Esophagus (tissue), 2 donors: ENCODE results near the gene HCFC1R1. TPM values are rescaled to one million over a fixed set of nuclear protein-coding genes. Genes with fewer than 3 reads are reported as not detected.

ENCODE experiments used
- H3K27ac ChIP-seq, 2 donors: one replicate each; pipeline ENCODE4 v1.5.1; 2013; ENCODE audit warnings: low read depth in 2 of 2, mild to moderate bottlenecking in 2 of 2, inconsistent platforms in 1 of 2, low read length in 1 of 2, moderate library complexity in 1 of 2
- H3K27me3 ChIP-seq, 2 donors: one replicate each; pipeline ENCODE4 v1.6.1; 2013; ENCODE audit warnings: low read length in 2 of 2, control low read depth in 1 of 2, mild to moderate bottlenecking in 1 of 2; ENCODE audit not compliant: insufficient read depth in 2 of 2, control insufficient read depth in 1 of 2
- H3K36me3 ChIP-seq, 2 donors: one replicate each; pipeline ENCODE4 v1.6.1; 2013; ENCODE audit warnings: low read length in 1 of 2; ENCODE audit not compliant: control insufficient read depth in 2 of 2, insufficient read depth in 2 of 2
- H3K4me1 ChIP-seq, 2 donors: one replicate each; pipeline ENCODE4 v1.6.1; 2013; ENCODE audit warnings: low read length in 1 of 2; ENCODE audit not compliant: control insufficient read depth in 2 of 2, insufficient read depth in 2 of 2
- H3K4me3 ChIP-seq, 2 donors: one replicate each; pipeline ENCODE4 v1.5.1; 2013; ENCODE audit warnings: low read length in 2 of 2, mild to moderate bottlenecking in 2 of 2, low read depth in 1 of 2, moderate library complexity in 1 of 2
- H3K9me3 ChIP-seq, 2 donors: one replicate each; pipeline ENCODE4 v1.6.1; 2013; ENCODE audit warnings: mild to moderate bottlenecking in 2 of 2, low read depth in 1 of 2, low read length in 1 of 2, moderate library complexity in 1 of 2; ENCODE audit not compliant: control insufficient read depth in 2 of 2, insufficient read depth in 1 of 2
- WGBS, 2 donors: extraction: QIAGEN DNeasy Blood & Tissue Kit; methylation state at CpG; one replicate each; pipeline ENCODE4 v1.1.7; 2013; 5-methylcytosine and 5-hydroxymethylcytosine counted together
- polyA plus RNA-seq, 2 donors: library from polyadenylated mRNA; stranded (reverse); fragments of 200-250 nt; gene quantifications; one replicate each; pipeline ENCODE4 v1.2.3, GENCODE V29; 2013
- donor health status: healthy with polysubstance abuse.
- donor health status: Bipolar disorder and iron deficiency.

The HCFC1R1 gene
- polyA plus RNA-seq, 2 donors = 58.8 to 73.6 TPM

DNA sequence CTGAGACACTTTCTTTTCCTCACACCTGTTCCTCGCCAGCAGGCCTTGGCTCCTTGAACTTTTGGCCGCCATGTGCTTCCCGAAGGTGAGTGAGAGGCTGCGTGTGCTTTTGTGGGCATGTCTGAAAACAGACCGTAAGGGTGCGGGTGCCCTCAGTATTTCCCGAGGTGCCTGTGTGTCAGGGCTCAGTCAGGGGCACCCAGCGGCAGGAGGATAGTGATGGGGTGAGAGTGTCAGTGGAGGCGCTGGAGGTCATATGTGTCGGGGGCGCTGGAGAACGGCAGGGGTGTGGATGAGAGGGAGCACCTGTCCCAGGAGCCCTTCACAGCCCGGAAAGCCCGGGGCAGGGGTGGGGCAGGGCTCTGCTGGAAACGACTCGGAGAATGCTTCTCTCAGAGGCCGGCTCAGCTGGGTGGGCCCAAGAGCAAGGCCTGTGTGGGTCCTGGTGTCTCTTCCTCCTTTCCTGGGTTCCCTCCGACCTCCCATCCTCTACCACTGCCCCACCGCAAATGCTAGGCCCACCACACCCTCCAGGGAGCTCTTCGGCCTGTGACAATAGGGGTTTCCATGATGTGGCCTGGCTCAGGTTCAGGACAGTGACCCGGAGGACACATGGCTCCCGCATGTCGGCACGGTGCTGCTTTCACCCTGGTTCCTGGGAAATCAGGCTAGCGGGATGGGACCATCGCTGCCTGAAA, 42.1 kb upstream of the HCFC1R1 start:
- Histone ChIP-seq H3K4me3 (peak overlapping the region; percentile 34 to 46), H3K36me3 (no peaks in the 10 kb centered on the region), H3K27ac (peak overlapping the region; percentile 45 to 54), H3K4me1 (peaks cover 4 to 10% of the 10 kb centered on the region in 2 donors), H3K27me3 (no peaks in the 10 kb centered on the region), H3K9me3 (no peaks in the 10 kb centered on the region)
- WGBS, 2 donors = 51 to 56% methylated on average over 25 to 26 of the region's 26 CpGs

DNA sequence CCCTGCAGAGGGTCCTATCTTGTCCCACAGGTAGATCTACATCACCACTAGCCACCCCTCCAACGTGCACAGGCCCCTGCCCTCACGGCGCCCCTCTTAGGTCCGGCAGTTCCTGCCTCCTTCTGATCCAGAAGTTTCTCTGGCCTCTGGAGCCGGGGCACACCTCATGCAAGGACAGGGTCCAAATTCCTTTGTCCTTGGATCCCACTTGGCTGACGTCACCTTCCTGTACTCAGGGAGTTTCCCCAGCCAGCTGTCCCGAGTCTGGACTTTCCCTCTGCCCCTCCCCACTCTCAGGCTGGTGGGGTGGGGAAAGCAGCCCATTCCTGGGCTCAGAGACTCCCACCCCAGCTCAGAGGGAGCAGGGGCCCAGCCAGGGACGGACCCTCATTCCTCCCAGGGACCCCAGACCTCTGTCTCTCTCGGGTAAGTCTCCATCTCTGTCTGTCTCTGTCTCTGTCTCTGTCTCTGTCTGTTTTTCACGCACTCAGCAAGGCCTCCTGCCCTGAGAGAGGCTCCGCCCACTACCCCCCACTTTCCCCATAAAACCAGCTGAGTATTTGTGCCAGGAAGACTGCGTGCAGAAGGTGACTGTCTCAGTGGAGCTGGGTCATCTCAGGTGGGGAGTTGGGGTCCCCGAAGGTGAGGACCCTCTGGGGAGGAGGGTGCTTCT, 41.5 kb upstream of the HCFC1R1 start, which contains the start of gene IL32:
IL32 (plus strand) TSS at position 572 of the 673 bp plus-strand sequence. CDS start 172 bp downstream, outside the sequence.
- H3K9me3 ChIP-seq = no peaks in the 10 kb centered on the region
- no peaks in the 10 kb centered on the region for H3K36me3 ChIP-seq
- peak within 1 kb of the TSS; percentile 45 to 54 for H3K27ac ChIP-seq
- H3K4me3 ChIP-seq = peak within 1 kb of the TSS; percentile 34 to 46
- no peaks in the 10 kb centered on the region for H3K27me3 ChIP-seq
- WGBS, 2 donors = 27 to 40% methylated on average over 12 to 13 of the region's 13 CpGs
- H3K4me1 ChIP-seq = peaks cover 4 to 10% of the 10 kb centered on the region in 2 donors

DNA sequence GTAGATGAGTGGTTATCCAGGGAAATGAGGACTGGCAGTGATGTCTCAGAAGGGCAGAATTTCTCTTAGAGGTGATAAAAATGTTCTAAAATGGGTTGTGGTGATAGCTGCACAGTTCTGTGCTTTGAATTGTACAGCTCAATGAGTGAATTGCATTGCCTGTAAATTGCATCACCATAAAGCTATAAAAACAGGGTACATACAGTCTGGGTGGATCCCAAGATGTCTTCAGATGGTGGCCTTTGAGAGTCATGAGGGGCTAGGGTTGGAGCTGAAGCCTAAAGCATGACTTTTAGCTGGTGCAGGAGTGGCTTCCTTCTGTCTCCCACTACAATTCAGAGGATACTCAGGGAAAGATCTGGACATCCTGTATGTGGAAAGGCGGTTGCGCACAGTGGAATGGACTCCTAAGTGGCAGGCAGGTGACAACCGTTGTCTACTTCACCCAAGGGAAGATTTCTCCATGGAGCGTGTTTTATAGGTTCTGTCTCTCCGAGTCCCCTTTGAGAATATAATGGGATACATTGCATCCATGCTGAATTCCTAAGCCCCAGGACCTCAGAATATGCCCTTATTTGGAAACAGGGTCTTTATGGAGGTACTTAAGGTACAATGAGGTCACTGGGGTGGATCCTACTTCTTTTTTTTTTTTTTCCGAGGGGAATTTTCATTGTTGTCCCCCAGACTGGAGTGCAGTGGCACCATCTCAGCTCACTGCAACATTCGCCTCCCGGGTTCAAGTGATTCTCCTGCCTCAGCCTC, 40.1 kb upstream of the HCFC1R1 start:
- no peaks in the 10 kb centered on the region for H3K9me3 ChIP-seq
- WGBS, 2 donors = 92 to 94% methylated on average over 8 of the region's 8 CpGs
- H3K27me3 ChIP-seq = no peaks in the 10 kb centered on the region
- H3K36me3 ChIP-seq = no peaks in the 10 kb centered on the region
- peaks cover 10 to 11% of the 10 kb centered on the region in 2 donors for H3K4me1 ChIP-seq
- no peak overlapping the region for H3K27ac ChIP-seq
- H3K4me3 ChIP-seq = no peak overlapping the region

DNA sequence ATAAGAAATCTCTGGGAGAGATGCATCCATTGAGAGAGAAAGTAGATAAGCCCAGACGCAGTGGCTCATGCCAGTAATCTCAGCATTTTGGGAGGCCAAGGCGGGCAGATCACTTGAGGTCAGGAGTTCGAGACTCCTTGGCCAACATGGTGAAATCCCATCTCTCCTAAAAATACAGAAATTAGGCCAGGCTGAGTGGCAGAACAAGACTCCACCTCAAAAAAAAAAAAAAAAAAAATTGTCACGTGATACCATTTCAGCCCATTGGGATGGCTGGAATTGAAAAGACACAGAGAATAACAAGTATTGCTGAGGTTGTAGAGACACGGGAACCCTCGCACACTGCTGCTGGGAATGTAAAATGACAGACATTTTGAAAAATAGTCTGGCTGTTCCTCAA, 38.8 kb upstream of the HCFC1R1 start:
- Histone ChIP-seq H3K27me3 (no peaks in the 10 kb centered on the region), H3K4me3 (no peak overlapping the region)

DNA sequence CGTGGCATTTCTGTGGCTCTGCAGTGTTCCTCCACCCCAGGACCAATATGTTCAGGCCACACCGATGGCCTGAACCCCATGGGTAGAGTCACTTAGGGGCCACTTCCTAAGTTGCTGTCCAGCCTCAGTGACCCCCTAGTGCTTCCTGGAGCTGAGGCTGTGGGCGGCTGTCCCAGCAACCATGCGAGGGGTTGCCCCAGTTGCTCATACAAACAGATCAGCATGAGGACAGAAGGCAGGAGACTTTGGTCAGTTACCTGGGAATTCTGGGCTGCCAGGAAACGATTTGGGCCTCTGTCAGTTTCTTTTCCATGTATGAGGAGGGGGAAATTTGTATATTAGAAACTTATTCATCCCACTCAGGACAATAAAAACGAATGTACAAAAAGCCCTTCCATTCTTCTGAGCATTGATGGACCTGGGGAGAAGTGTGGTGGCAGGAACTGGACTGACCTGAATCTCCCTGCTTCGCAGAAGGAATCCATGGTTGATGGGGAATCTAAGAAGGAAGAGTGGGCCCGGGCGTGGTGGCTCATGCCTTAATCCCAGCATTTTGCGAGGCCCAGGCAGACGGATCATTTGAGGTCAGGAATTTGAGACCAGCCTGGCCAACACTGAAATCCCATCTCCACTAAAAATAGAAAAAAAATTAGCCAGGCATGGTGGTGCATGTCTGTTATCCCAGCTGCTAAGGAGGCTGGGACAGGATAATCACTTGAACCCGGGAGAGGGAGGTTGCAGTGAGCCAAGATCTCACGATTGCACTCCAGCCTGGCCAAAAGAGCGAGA, 36.8 kb upstream of the HCFC1R1 start:
- no peak overlapping the region for H3K27ac ChIP-seq
- no peak overlapping the region for H3K4me3 ChIP-seq
- no peaks in the 10 kb centered on the region for H3K9me3 ChIP-seq
- no peaks in the 10 kb centered on the region for H3K36me3 ChIP-seq
- 75 to 76% methylated on average over 14 of the region's 14 CpGs for WGBS, 2 donors
- H3K27me3 ChIP-seq = no peaks in the 10 kb centered on the region
- H3K4me1 ChIP-seq = peaks cover 8 to 14% of the 10 kb centered on the region in 2 donors

More for the DNA sequence above, 38.8 kb upstream of the HCFC1R1 start:
- Histone ChIP-seq H3K9me3 (no peaks in the 10 kb centered on the region), H3K27ac (no peak overlapping the region), H3K4me1 (peaks cover 4 to 14% of the 10 kb centered on the region in 2 donors), H3K36me3 (no peaks in the 10 kb centered on the region)
- 86 to 89% methylated on average over 6 of the region's 6 CpGs for WGBS, 2 donors

DNA sequence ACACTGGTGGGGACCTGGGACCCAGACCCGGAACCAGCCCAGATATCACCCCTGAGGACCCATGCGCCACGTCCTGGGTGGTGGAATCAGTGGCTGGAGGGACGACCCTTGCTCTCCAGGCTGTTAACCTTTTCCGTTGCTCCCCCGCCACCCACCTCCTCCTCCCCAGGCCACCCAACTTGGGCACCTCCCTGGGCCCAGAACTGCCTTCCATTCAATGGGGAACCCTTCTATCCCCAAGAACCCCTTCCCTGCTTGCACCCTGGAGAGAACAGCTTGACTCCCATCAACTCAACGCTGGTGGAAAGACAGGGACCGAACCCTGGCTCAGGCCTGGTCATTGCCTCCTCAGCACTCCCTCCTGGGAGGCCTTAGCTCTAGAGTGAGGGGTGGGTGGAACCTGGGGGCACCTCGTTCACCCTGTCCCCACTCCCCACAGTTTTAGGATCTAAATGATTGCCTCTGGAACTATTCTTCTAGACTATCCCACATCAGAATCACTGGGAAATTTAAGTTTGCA, 36.0 kb upstream of the HCFC1R1 start:
- H3K27ac ChIP-seq = peak overlapping the region; percentile 58 to 66
- 56 to 58% methylated on average over 9 of the region's 9 CpGs for WGBS, 2 donors
- peaks cover 9 to 12% of the 10 kb centered on the region in 2 donors for H3K4me1 ChIP-seq
- no peaks in the 10 kb centered on the region for H3K36me3 ChIP-seq
- no peaks in the 10 kb centered on the region for H3K27me3 ChIP-seq
- peak overlapping the region; percentile 66 to 77 for H3K4me3 ChIP-seq
- H3K9me3 ChIP-seq = no peaks in the 10 kb centered on the region

DNA sequence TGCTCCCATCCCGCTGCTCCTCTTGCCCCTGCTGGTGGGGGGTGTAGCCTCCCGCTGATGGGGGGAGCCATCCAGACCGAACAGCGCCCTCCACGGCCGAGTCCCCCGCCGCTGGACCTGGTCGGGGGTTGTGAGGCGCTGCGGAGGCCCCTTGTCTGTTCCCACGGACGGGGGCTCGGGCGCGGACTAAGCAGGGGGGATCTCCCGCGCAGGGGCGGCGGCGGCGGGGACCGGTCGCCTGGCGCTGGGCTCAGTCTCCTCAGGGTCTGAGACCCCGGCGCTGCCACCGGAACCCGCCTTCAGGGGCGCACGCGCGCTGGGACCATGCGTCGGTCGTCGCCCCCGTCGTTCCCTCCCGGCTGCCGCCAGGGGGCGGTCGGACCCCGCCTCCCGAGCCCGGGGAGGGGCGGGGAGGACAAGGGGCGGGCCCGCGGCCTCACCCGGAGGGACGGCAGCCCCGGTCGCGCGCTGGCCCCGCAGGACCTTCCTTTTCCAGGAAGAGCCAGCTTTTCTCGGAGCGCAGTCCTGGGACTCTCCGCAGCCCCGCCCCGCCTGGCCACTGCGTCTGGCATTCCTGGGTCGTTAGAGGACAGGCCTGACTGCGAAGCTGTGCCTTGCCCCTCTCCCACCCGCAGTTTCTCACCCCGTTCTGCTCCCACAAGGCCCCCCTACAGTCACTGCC, 35.4 kb upstream of the HCFC1R1 start:
- peaks cover 0 to under 1% of the 10 kb centered on the region in 2 donors for H3K36me3 ChIP-seq
- peak overlapping the region; percentile 63 to 73 for H3K27ac ChIP-seq
- H3K9me3 ChIP-seq = no peaks in the 10 kb centered on the region
- H3K4me1 ChIP-seq = peaks cover 6 to 13% of the 10 kb centered on the region in 2 donors
- peak overlapping the region; percentile 66 to 77 for H3K4me3 ChIP-seq
- H3K27me3 ChIP-seq = no peaks in the 10 kb centered on the region
- 0 to 1% methylated on average over 50 to 67 of the region's 67 CpGs for WGBS, 2 donors

DNA sequence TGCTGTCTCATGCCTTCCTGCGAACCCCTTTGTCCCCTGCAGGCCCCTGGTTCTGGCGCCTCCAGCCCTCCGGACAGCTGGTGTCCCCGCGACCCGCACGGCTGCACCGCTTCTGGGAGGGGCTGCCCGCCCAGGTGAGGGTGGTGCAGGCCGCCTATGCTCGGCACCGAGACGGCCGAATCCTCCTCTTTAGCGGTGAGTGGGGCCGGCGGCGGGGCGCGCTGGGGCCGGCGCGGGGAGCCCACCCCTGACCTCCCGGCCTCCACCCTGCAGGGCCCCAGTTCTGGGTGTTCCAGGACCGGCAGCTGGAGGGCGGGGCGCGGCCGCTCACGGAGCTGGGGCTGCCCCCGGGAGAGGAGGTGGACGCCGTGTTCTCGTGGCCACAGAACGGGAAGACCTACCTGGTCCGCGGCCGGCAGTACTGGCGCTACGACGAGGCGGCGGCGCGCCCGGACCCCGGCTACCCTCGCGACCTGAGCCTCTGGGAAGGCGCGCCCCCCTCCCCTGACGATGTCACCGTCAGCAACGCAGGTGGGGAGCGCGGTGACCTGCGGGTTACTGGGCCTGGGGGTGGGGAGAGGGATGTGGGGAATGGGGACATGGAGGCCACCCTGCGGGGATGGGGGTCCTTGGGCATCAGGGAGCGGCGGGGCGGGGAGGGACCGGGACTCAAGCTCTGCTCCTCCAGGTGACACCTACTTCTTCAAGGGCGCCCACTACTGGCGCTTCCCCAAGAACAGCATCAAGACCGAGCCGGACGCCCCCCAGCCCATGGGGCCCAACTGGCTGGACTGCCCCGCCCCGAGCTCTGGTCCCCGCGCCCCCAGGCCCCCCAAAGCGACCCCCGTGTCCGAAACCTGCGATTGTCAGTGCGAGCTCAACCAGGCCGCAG, 34.6 kb upstream of the HCFC1R1 start:
- H3K9me3 ChIP-seq = no peaks in the 10 kb centered on the region
- H3K27me3 ChIP-seq = no peaks in the 10 kb centered on the region
- H3K36me3 ChIP-seq = peaks cover 0 to 5% of the 10 kb centered on the region in 2 donors
- 7 to 9% methylated on average over 68 to 77 of the region's 77 CpGs for WGBS, 2 donors
- peak overlapping the region; percentile 66 to 77 for H3K4me3 ChIP-seq
- H3K4me1 ChIP-seq = peaks cover 6 to 13% of the 10 kb centered on the region in 2 donors
- peak overlapping the region in 1 of 2 donors; percentile 73 for H3K27ac ChIP-seq
